Measurements from ENCODE around the gene CD79A. TPM values are rescaled to one million over a fixed set of nuclear protein-coding genes. Genes with fewer than 3 reads are reported as not detected.

Gene CD79A
- polyA plus RNA-seq, 1 donor from 2014 or later = not detected

DNA sequence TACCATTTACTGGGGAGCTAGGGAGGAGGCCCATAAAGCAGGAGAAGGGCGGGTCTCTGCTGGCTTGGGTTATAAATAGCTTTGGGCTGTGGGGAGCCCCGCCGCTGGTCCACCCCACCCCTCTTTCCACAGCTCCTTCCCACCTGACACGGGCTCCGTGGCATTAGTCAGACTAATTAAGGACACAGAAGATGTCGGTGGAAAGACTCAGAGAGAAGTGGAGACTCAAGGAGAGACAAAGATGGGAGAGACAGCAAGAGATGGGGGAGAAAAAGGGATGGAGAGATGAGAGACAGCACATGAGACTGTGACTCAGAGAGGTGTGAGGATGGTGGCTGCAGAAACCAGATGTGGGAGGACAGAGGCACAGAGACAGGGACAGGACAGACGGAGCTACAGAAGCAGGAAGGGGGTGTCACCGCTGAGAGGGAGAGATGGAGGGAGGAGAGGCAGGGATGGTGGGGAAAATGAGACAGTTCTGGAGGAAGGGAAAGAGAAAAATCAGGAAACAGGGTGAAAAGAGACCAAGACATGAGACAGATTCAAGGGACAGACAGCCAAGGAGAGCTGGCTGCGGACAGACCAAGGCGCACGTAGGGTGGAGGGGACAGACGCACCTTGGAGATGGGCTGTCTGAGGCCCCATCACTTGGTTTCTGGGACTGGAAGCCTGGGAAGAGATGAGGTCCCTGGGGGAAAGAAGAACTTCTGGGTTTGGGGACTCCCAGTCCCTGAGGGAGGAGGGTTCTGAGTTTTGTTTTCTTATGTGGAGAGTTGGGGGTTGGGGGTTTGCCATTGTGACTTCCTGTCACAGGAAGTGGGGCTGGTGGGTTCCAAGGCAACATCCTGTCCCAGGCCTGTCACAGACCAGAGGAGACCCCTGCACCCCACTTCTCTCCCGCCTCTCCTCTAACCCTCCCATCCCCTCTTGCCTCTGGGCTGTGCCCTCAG lies 10.0 kb downstream of the CD79A start:
- Histone ChIP-seq H3K36me3 (ENCODE audit: insufficient read depth, low read length) (no peaks in the 10 kb centered on the region), H3F3A (ENCODE audit: insufficient read depth, low read length, poor library complexity, severe bottlenecking) (no peaks in the 10 kb centered on the region), H2AFZ (ENCODE audit: low read depth, low read length) (no peak overlapping the region), H3K9ac (ENCODE audit: low read length) (no peak overlapping the region), H3K27ac (ENCODE audit: low read length) (no peak overlapping the region), H3K9me3 (ENCODE audit: low read length) (no peaks in the 10 kb centered on the region), H4K20me1 (ENCODE audit: insufficient read depth) (no peaks in the 10 kb centered on the region), H3K27me3 (ENCODE audit: insufficient read depth, low read depth, low read length) (peaks cover 20% of the 10 kb centered on the region), H3K4me3 (ENCODE audit: low read length) (no peak overlapping the region), H3K79me2 (replicated peaks; ENCODE audit: insufficient read depth, low read length) (no peaks in the 10 kb centered on the region), H3K4me2 (ENCODE audit: low read length) (no peak overlapping the region), H3K9me2 (ENCODE audit: insufficient read depth, low read length) (no peaks in the 10 kb centered on the region)
- TF ChIP-seq POLR2AphosphoS5 (IDR thresholded peaks at IDR 0.05) (no peak), EZH2 (IDR thresholded peaks at IDR 0.05; ENCODE audit: borderline replicate concordance, insufficient read depth, low read length, poor library complexity, severe bottlenecking) (no peak), RAD21 (conservative IDR thresholded peaks at IDR 0.05) (no peak), TAF1 (IDR thresholded peaks at IDR 0.05; ENCODE audit: low read depth) (no peak), EP300 (conservative IDR thresholded peaks at IDR 0.05; ENCODE audit: poor library complexity, severe bottlenecking) (no peak), CTCF (IDR thresholded peaks at IDR 0.05; ENCODE audit: poor library complexity, severe bottlenecking) (no peak), MXI1 (conservative IDR thresholded peaks at IDR 0.05; ENCODE audit: poor library complexity, severe bottlenecking) (no peak), SMC3 (conservative IDR thresholded peaks at IDR 0.05; ENCODE audit: poor library complexity) (no peak)
- TF ChIP-seq, protein P1, sequence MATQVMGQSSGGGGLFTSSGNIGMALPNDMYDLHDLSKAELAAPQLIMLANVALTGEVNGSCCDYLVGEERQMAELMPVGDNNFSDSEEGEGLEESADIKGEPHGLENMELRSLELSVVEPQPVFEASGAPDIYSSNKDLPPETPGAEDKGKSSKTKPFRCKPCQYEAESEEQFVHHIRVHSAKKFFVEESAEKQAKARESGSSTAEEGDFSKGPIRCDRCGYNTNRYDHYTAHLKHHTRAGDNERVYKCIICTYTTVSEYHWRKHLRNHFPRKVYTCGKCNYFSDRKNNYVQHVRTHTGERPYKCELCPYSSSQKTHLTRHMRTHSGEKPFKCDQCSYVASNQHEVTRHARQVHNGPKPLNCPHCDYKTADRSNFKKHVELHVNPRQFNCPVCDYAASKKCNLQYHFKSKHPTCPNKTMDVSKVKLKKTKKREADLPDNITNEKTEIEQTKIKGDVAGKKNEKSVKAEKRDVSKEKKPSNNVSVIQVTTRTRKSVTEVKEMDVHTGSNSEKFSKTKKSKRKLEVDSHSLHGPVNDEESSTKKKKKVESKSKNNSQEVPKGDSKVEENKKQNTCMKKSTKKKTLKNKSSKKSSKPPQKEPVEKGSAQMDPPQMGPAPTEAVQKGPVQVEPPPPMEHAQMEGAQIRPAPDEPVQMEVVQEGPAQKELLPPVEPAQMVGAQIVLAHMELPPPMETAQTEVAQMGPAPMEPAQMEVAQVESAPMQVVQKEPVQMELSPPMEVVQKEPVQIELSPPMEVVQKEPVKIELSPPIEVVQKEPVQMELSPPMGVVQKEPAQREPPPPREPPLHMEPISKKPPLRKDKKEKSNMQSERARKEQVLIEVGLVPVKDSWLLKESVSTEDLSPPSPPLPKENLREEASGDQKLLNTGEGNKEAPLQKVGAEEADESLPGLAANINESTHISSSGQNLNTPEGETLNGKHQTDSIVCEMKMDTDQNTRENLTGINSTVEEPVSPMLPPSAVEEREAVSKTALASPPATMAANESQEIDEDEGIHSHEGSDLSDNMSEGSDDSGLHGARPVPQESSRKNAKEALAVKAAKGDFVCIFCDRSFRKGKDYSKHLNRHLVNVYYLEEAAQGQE (IDR thresholded peaks at IDR 0.05; ENCODE audit: borderline replicate concordance) = no peak

DNA sequence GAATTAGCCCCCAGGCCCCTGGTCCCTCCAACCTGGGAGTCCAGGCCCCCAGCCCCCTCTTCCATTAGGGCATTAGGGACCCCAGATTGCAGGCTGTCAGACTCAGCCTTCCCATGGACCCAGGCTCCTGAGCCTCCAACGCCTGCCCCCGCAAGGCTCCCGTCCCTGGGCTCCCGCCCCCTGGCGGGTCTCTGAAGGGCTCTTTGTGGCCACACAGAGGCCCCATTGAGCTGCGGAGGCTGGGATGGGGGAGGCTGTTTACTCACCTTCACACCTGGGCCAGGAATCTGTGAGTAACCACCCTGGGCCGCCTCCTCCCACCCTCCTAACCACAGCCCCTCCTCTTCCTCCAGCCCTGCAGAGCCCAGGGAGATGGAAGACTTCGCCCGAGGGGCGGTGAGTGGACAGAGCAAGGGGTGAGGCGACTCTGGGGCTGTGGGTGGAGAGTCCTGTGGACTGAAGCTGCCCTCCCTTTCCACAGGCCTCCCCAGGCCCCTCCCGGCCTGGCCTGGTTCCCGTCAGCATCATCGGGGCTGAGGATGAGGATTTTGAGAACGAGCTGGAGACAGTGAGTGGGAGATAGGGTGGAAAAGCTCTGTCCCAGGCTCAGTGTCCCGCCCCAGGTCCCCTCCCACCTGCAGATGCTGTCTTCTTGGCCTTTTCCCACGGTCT lies 10.8 kb downstream of the CD79A start:
- peaks cover 12% of the 10 kb centered on the region for H3K27me3 ChIP-seq (ENCODE audit: insufficient read depth, low read depth, low read length)
- no peaks in the 10 kb centered on the region for H3K9me2 ChIP-seq (ENCODE audit: insufficient read depth, low read length)
- no peak overlapping the region for H3K9ac ChIP-seq (ENCODE audit: low read length)
- no peaks in the 10 kb centered on the region for H3K9me3 ChIP-seq (ENCODE audit: low read length)
- no peak overlapping the region for H3K27ac ChIP-seq (ENCODE audit: low read length)
- TF ChIP-seq SMC3 (conservative IDR thresholded peaks at IDR 0.05; ENCODE audit: poor library complexity) (no peak), EZH2 (IDR thresholded peaks at IDR 0.05; ENCODE audit: borderline replicate concordance, insufficient read depth, low read length, poor library complexity, severe bottlenecking) (no peak), CTCF (IDR thresholded peaks at IDR 0.05; ENCODE audit: poor library complexity, severe bottlenecking) (no peak), EP300 (conservative IDR thresholded peaks at IDR 0.05; ENCODE audit: poor library complexity, severe bottlenecking) (no peak)
- H3K4me2 ChIP-seq (ENCODE audit: low read length) = no peak overlapping the region
- H3F3A ChIP-seq (ENCODE audit: insufficient read depth, low read length, poor library complexity, severe bottlenecking) = no peaks in the 10 kb centered on the region
- no peak overlapping the region for H2AFZ ChIP-seq (ENCODE audit: low read depth, low read length)
- H3K36me3 ChIP-seq (ENCODE audit: insufficient read depth, low read length) = no peaks in the 10 kb centered on the region
- H3K4me3 ChIP-seq (ENCODE audit: low read length) = no peak overlapping the region
- H3K79me2 ChIP-seq (replicated peaks; ENCODE audit: insufficient read depth, low read length) = no peaks in the 10 kb centered on the region
- no peaks in the 10 kb centered on the region for H4K20me1 ChIP-seq (ENCODE audit: insufficient read depth)

Data from neural cell (in vitro differentiated cells).